Renal pelvis (tissue), 4 donors: ENCODE results near the gene SORD. TPM values are rescaled to one million over a fixed set of nuclear protein-coding genes. Genes with fewer than 3 reads are reported as not detected.
"Not testable (repeated sequence)": the region's sequence is repeated elsewhere in the genome, so short reads cannot be mapped to it uniquely, and the experiment has no call there.

Experiments used
- DNase-seq: peaks from one replicate; pipeline ENCODE4 v3.0.0-alpha.2; 2013
- polyA plus RNA-seq, 3 donors: library from polyadenylated mRNA; unstranded; fragments of 120-200 nt; gene quantifications; one replicate each; pipeline ENCODE4 v1.2.1, GENCODE V29; 2013; ENCODE audit not compliant: insufficient read length in 3 of 3

Gene SORD
- polyA plus RNA-seq, 3 donors, result 45.3 to 48.6 (median 47.5) TPM

- no peak for DNase-seq
Measured at GRCh38 chr15:45050587-45050986, 27.6 kb downstream of the SORD start.

- not testable (repeated sequence) for DNase-seq
Measured at GRCh38 chr15:45052676-45053075, 29.7 kb downstream of the SORD start.

GRCh38 chr15:45058690-45059675, 36.0 kb downstream of the SORD start:
- DNase-seq, result not testable (repeated sequence)

- not testable (repeated sequence) for DNase-seq
Measured at GRCh38 chr15:45062301-45062700, 39.3 kb downstream of the SORD start.

- DNase-seq, result no peak
Measured at GRCh38 chr15:45064386-45064785, 41.4 kb downstream of the SORD start.

- DNase-seq, result not testable (repeated sequence)
Measured at GRCh38 chr15:45069942-45070360, 47.0 kb downstream of the SORD start.

GRCh38 chr15:45073602-45074001, 50.6 kb downstream of the SORD start:
- DNase-seq, result not testable (repeated sequence)

- not testable (repeated sequence) for DNase-seq
Measured at GRCh38 chr15:45075440-45076320, 52.7 kb downstream of the SORD start.

GRCh38 chr15:45077391-45077790, 54.4 kb downstream of the SORD start:
- DNase-seq, result not testable (repeated sequence)

GRCh38 chr15:45079201-45079600, 56.2 kb downstream of the SORD start:
- not testable (repeated sequence) for DNase-seq

GRCh38 chr15:45079628-45080246, 56.7 kb downstream of the SORD start:
- not testable (repeated sequence) for DNase-seq

GRCh38 chr15:45080593-45080992, 57.6 kb downstream of the SORD start:
- not testable (repeated sequence) for DNase-seq

GRCh38 chr15:45082412-45082811, 59.4 kb downstream of the SORD start:
- DNase-seq, result not testable (repeated sequence)

GRCh38 chr15:45083223-45083622, 60.2 kb downstream of the SORD start:
- no peak for DNase-seq

- DNase-seq, result no peak
Measured at GRCh38 chr15:45084163-45084562, 61.2 kb downstream of the SORD start.

GRCh38 chr15:45087513-45087912, 64.5 kb downstream of the SORD start:
- no peak for DNase-seq

GRCh38 chr15:45088801-45089711, 66.1 kb downstream of the SORD start:
- no peak for DNase-seq

- DNase-seq, result no peak
Measured at GRCh38 chr15:45089712-45090373, 66.8 kb downstream of the SORD start.

GRCh38 chr15:45091161-45091560, 68.2 kb downstream of the SORD start:
- no peak for DNase-seq

GRCh38 chr15:45091576-45091975, 68.6 kb downstream of the SORD start:
- DNase-seq, result no peak
